Neural cell (in vitro differentiated cells): ENCODE measurements around the gene ANO4. TPM values are rescaled to one million over a fixed set of nuclear protein-coding genes. Genes with fewer than 3 reads are reported as not detected.

Experiments used
- H2AFZ ChIP-seq: fragments of 200-600, 300-800 bp; sonication (generic), shearing (Covaris generic); 2 replicates; pipeline ENCODE4 v1.6.0; 2014; ENCODE audit warnings: low read depth, mild to moderate bottlenecking, antibody characterized with exemption, low read length, moderate library complexity
- H3F3A ChIP-seq: fragments of 200-600 bp; shearing (Covaris generic); 2 replicates; pipeline ENCODE4 v1.6.1; 2016; ENCODE audit warnings: mild to moderate bottlenecking, moderate library complexity, mixed read lengths, antibody characterized with exemption, low read length; ENCODE audit not compliant: insufficient read depth, poor library complexity, severe bottlenecking
- H3K27ac ChIP-seq: fragments of 200-600, 300-800 bp; sonication (generic), shearing (Covaris generic); 2 replicates; pipeline ENCODE4 v1.5.1; 2014; ENCODE audit warnings: mild to moderate bottlenecking, low read length, moderate library complexity
- H3K27me3 ChIP-seq: fragments of 300-800, 200-600 bp; sonication (generic), shearing (Covaris generic); 2 replicates; pipeline ENCODE4 v1.6.0; 2014; ENCODE audit warnings: mild to moderate bottlenecking, low read depth, low read length, moderate library complexity; ENCODE audit not compliant: insufficient read depth
- H3K36me3 ChIP-seq: fragments of 300-800, 200-600 bp; sonication (generic), shearing (Covaris generic); 2 replicates; pipeline ENCODE4 v1.5.1; 2014; ENCODE audit warnings: mild to moderate bottlenecking, antibody characterized with exemption, low read length, moderate library complexity; ENCODE audit not compliant: insufficient read depth
- H3K4me2 ChIP-seq: fragments of 300-800, 200-600 bp; sonication (generic), shearing (Covaris generic); 2 replicates; pipeline ENCODE4 v1.6.0; 2014; ENCODE audit warnings: mild to moderate bottlenecking, low read length
- H3K4me3 ChIP-seq: fragments of 300-800, 200-600 bp; sonication (generic), shearing (Covaris generic); 2 replicates; pipeline ENCODE4 v1.5.1; 2014; ENCODE audit warnings: mild to moderate bottlenecking, low read length, moderate library complexity
- H3K79me2 ChIP-seq: fragments of 200-600 bp; shearing (Covaris generic); replicated peaks from 2 replicates; pipeline ENCODE4 v1.6.0; 2014; ENCODE audit warnings: mild to moderate bottlenecking, low read length, moderate library complexity; ENCODE audit not compliant: insufficient read depth
- H3K9ac ChIP-seq: fragments of 300-800, 200-600 bp; sonication (generic), shearing (Covaris generic); 2 replicates; pipeline ENCODE4 v1.6.1; 2016; ENCODE audit warnings: mild to moderate bottlenecking, low read length, mixed read lengths
- H3K9me2 ChIP-seq: fragments of 200-600 bp; shearing (Covaris generic); 2 replicates; pipeline ENCODE4 v1.6.1; 2016; ENCODE audit warnings: mild to moderate bottlenecking, low read length, mixed read lengths; ENCODE audit not compliant: insufficient read depth
- H3K9me3 ChIP-seq: fragments of 200-600, 300-800 bp; sonication (generic), shearing (Covaris generic); 2 replicates; pipeline ENCODE4 v1.6.1; 2016; ENCODE audit warnings: mild to moderate bottlenecking, mixed run types, low read length, moderate library complexity, mixed read lengths
- H4K20me1 ChIP-seq: fragments of 200-600 bp; shearing (Covaris generic); 2 replicates; pipeline ENCODE4 v1.6.1; 2016; ENCODE audit warnings: mild to moderate bottlenecking, mixed run types; ENCODE audit not compliant: insufficient read depth
- CTCF ChIP-seq: fragments of 450-650 bp; IDR thresholded peaks from 2 replicates; pipeline ENCODE4 v1.5.1; 2014; ENCODE audit warnings: antibody characterized with exemption, mild to moderate bottlenecking, moderate library complexity; ENCODE audit not compliant: poor library complexity, severe bottlenecking
- EP300 ChIP-seq: fragments of 450-650 bp; conservative IDR thresholded peaks from 2 replicates; pipeline ENCODE4 v1.6.1; 2014; ENCODE audit warnings: antibody characterized with exemption, mild to moderate bottlenecking, moderate library complexity; ENCODE audit not compliant: poor library complexity, severe bottlenecking
- EZH2 ChIP-seq: fragments of 200-600, 300-800 bp; shearing (Covaris generic), sonication (generic); IDR thresholded peaks from 2 replicates; pipeline ENCODE4 v1.6.1; 2014; ENCODE audit warnings: antibody characterized with exemption, low read length, borderline replicate concordance, mild to moderate bottlenecking; ENCODE audit not compliant: insufficient read depth, poor library complexity, severe bottlenecking
- MXI1 ChIP-seq: fragments of 450-650 bp; conservative IDR thresholded peaks from 2 replicates; pipeline ENCODE4 v1.6.1; 2014; ENCODE audit warnings: antibody characterized with exemption, mild to moderate bottlenecking; ENCODE audit not compliant: poor library complexity, severe bottlenecking
- POLR2AphosphoS5 ChIP-seq: IDR thresholded peaks from 2 replicates; pipeline ENCODE4 v1.6.1; 2012
- RAD21 ChIP-seq: fragments of 450-650 bp; conservative IDR thresholded peaks from 2 replicates; pipeline ENCODE4 v1.6.1; 2014; ENCODE audit warnings: antibody characterized with exemption, mild to moderate bottlenecking, moderate library complexity
- REST ChIP-seq: IDR thresholded peaks from 2 replicates; pipeline ENCODE4 v1.6.1; 2012; ENCODE audit warnings: borderline replicate concordance
- SMC3 ChIP-seq: fragments of 450-650 bp; conservative IDR thresholded peaks from 2 replicates; pipeline ENCODE4 v1.6.1; 2014; ENCODE audit warnings: antibody characterized with exemption, mild to moderate bottlenecking, moderate library complexity; ENCODE audit not compliant: poor library complexity
- TAF1 ChIP-seq: IDR thresholded peaks from 2 replicates; pipeline ENCODE4 v1.6.1; 2012; ENCODE audit warnings: low read depth
- polyA plus RNA-seq: library from polyadenylated mRNA; depleted of rRNA; stranded (reverse); fragments of >200 nt; gene quantifications from 2 replicates; pipeline ENCODE4 v1.2.3, GENCODE V29; 2014

Gene ANO4
- polyA plus RNA-seq, 1 donor from 2014 or later: 11.1 TPM

- no peaks in the 10 kb centered on the region for H3K9me3 ChIP-seq
- H3K79me2 ChIP-seq: no peaks in the 10 kb centered on the region
- H3K9me2 ChIP-seq: no peaks in the 10 kb centered on the region
- no peak overlapping the region for H3K4me3 ChIP-seq
- TF ChIP-seq CTCF (no peak), TAF1 (no peak), EZH2 (no peak), MXI1 (no peak), EP300 (no peak), SMC3 (no peak), REST (no peak), POLR2AphosphoS5 (no peak), RAD21 (no peak)
- no peak overlapping the region for H3K9ac ChIP-seq
- no peaks in the 10 kb centered on the region for H3K36me3 ChIP-seq
- no peaks in the 10 kb centered on the region for H3F3A ChIP-seq
- no peak overlapping the region for H3K27ac ChIP-seq
- no peak overlapping the region for H2AFZ ChIP-seq
- no peaks in the 10 kb centered on the region for H4K20me1 ChIP-seq
- no peak overlapping the region for H3K4me2 ChIP-seq
- no peaks in the 10 kb centered on the region for H3K27me3 ChIP-seq
Measured at GRCh38 chr12:100767950-100768349, 26.6 kb upstream of the ANO4 start.

- Histone ChIP-seq H3K9ac (no peak overlapping the region), H3K79me2 (no peaks in the 10 kb centered on the region), H3K4me2 (no peak overlapping the region), H3F3A (no peaks in the 10 kb centered on the region), H4K20me1 (no peaks in the 10 kb centered on the region), H3K36me3 (no peaks in the 10 kb centered on the region), H3K9me3 (peaks cover 2% of the 10 kb centered on the region), H3K27ac (no peak overlapping the region), H3K4me3 (no peak overlapping the region), H3K27me3 (no peaks in the 10 kb centered on the region), H2AFZ (no peak overlapping the region), H3K9me2 (no peaks in the 10 kb centered on the region)
- TF ChIP-seq RAD21: no peak
- no peak for TF ChIP-seq TAF1
- no peak for TF ChIP-seq POLR2AphosphoS5
- no peak for TF ChIP-seq REST
- no peak for TF ChIP-seq SMC3
- TF ChIP-seq CTCF: no peak
- no peak for TF ChIP-seq MXI1
- no peak for TF ChIP-seq EP300
- TF ChIP-seq EZH2: no peak
Measured at GRCh38 chr12:100778967-100779590, 15.5 kb upstream of the ANO4 start.
